Epithelial cell of prostate (primary cell): Measurements from ENCODE around the gene THBS4.
"Not testable (repeated sequence)": the region's sequence is repeated elsewhere in the genome, so short reads cannot be mapped to it uniquely, and the experiment has no call there.

ENCODE experiments used
- DNase-seq: peaks from one replicate; pipeline ENCODE4 v3.0.0-alpha.2; 2011; ENCODE audit warnings: low read depth, low spot score
- H3K27ac ChIP-seq: fragments of 450-650 bp; 2 replicates; pipeline ENCODE4 v1.5.1; 2017; ENCODE audit warnings: mild to moderate bottlenecking

The THBS4 gene

DNA sequence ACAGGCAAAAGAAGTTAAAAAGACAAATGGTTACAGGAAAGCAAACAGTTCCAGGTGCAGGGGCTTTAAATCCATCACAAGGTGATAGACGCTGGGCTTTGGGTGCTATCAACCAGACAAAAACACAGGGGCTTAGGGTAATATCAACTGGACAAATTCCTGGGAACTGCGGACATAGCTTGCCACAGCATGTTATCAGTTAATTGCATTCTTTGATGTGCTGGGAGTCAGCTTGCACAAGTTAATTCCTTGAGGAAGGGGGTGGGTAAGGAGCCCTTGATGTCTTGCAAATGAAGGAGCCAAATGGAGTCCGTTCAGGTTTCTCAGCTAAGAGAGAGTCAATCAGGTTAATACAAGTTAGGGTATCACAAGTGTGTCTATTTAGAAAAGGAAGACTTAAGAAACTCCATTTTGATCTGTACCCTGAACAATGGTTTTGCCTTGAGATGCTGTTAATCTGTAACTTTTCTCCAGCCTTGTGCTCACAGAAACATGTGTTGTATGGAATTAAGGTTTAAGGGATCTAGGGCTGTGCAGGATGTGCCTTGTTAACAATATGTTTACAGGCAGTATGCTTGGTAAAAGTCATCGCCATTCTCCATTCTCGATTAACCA lies 76.3 kb downstream of the THBS4 start:
- DNase-seq, H3K27ac ChIP-seq: not testable (repeated sequence)

DNA sequence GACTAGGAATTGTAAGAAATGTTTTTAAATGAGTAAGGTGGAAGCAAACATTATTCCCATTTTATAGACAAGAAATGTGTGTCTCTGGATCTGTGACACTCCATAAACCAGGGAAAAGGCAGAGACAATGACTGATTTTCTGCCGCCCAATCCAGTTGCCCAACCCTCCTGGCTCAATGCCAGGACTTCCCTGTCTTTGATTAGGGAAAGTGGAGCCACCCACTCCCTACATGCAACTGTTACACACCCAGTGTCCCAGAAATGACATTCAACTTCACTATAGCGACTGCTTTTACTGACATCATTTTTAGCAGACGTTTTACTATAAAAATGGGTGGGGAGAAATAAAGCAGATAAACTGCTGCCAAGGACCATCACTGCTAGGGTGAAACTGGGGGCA lies 79.7 kb downstream of the THBS4 start:
- DNase-seq = no peak

DNA sequence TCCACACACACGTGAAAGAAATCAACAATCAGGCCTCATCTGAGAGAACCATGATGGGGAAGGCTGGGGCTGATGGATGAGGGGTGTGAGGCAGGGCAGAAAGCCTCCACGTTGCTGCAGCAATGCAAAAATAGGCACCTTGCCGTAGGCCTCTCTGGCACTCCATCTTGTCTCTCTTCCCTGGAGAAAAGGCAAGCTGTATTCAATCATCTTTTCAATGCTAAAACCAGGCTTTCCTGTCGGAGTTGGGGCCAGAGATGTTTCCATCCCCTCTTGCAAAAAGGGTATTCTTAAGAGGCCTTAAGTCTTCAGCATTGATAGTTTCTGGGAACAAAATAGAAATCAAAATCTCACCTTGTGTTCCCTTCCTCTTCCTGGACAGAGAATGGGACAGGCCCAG lies 80.9 kb downstream of the THBS4 start:
- H3K27ac ChIP-seq = no peak overlapping the region
- no peak for DNase-seq

More for the DNA sequence above, 79.7 kb downstream of the THBS4 start:
- H3K27ac ChIP-seq = no peak overlapping the region

DNA sequence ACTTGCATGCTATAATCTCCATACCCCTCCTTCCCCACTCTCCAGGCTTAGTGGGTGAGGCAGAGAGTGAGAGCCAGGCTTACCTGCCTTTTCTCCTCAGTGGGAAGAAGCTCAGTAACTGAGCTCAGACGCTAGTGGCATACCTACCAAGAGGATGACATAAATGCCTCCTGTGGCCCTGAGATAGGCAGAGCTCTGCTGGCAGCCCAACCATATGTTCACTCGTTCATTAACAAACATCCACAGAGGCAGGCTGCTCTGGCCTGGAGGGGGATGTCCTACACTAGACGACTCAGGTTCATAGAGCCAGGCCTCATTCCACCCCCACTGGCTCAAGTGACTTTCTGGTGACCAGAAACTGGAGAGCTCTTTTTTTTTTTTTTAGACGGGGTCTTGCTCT lies 81.3 kb downstream of the THBS4 start:
- H3K27ac ChIP-seq = no peak overlapping the region
- DNase-seq = no peak

DNA sequence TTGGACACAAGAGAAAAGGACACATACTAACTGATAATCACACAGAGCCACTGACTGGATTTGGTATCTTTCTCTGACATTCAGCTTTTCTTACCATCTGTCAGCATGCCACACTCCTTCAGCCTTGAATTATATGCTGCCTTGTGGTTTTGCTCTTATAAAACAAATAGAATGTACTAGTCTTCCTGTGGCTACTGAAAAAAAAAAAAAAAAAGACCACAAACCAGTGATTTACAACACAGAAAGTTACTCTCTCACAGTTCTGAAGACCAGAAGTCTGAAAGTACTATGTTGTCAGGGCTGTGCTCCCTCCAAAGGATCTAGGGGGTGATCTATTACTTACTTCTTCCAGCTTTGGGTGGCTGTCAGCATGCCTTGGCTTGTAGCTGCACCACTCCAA lies 82.3 kb downstream of the THBS4 start:
- H3K27ac ChIP-seq = no peak overlapping the region
- no peak for DNase-seq

DNA sequence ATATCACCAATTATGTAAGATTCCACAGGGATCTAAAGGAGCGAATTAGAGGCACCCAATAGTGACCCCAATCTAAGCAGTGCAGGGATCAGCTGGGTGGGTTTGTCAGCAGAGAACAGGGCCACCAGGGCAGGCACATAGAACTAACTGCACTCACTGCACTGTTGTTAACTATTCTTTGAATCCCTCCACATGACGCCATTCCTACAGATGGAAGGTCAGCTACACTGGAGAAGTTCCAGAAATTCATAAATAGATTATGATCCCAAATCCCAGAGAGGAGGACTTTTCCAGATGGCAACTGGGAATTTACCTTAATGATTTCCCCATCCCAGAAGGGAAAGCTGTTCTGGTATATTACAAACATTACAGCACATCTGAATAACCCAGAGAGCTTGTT lies 84.2 kb downstream of the THBS4 start:
- DNase-seq = no peak
- no peak overlapping the region for H3K27ac ChIP-seq

DNA sequence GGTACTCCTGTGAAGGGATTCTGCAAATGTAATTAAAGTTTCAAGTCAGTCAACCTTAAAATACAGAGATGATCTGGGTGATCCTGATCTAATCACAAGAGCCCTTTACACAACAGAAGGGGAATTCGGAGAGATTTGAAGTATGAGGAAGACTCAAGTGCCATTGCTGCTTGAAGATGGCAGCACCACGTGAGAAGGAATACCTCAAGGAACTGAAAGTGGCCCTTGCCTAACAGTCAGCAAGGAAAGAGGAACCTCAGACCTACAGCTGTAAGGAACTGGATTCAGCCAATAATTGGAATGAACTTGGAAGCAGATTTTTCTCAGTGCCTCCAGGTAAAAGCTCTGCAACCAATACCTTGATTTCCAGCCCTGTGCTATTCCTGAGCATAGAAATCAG lies 87.4 kb downstream of the THBS4 start:
- no peak for DNase-seq
- H3K27ac ChIP-seq = no peak overlapping the region

DNA sequence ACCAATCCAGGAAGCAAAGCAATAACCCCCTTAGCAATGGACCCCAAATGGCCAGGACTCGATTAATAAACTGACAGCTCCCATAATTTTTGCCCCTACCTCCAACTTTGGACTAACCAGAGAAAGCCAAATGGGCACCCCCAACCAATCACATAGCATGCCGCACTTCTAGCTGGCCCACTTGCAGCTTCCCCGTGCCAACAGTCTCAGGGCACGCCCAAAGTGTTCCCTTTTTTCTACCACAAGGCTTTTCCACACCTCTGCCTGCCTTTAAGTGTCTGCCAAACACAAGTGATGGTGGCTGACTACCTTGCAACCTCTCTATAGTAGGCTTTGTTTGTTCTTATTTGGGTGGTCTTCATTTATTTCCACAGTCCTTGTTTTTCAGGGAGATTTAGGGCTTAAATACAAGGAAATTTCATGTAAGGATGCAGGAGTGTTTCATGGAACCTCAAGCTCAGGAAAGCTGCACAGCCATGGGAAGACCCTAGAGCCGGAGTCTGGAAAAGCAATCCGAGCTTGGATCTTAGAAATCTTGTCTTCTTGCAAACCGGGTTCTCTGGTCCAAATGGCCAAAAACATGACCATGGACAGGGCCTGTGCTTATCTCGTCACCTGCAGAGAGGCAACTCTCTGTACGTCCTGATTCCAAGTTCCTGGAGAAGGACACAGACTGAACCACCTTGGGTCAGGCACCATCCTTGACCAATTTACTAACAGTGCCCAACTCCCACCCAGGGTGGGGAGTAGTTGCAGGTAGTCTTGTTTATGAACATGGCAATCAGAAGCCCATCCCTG lies 89.2 kb downstream of the THBS4 start:
- H3K27ac ChIP-seq = no peak overlapping the region
- DNase-seq = no peak

DNA sequence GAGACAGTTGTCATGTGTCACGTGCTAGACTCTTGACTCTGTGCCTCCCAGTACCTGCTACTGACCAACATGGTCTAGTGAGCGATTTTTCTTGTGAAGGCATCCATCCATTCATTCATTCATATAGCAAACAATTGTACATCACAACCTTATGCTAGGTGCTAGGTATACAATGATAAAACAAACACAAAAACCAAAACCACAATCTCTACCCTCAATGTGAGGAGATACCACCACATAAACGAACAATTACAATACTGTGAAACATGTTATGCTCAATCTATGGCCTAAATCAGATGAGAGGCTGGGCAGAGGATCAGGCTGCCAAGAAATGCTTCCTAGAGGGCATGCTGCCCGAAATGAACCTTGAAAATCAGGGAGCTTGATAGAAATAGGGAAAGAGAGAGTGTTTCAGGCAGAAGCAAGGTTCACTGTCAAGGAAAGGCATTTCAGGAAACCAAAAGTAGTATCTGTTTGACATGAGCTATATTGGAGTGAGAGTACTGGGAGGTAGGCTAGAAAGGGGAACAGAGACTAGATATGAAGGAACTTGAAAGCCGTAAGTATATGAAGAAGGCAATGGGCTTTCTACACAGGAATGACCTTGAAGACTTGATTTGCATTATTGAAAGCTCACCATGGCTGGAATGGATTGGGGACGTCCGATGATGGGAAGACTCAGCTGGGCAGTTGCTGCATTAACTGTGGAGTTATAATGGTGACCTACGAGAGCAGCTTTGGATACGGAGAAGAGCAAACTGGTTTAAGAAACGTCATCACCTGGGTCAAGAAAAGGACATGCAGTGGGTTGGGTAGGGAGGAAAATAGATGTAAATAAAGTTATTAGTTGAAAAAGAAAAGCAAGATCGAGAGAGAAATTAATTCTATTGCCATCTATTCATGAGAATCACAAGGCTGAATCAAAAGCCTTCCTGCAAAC lies 90.1 kb downstream of the THBS4 start:
- H3K27ac ChIP-seq = peak overlapping the region; percentile 60

DNA sequence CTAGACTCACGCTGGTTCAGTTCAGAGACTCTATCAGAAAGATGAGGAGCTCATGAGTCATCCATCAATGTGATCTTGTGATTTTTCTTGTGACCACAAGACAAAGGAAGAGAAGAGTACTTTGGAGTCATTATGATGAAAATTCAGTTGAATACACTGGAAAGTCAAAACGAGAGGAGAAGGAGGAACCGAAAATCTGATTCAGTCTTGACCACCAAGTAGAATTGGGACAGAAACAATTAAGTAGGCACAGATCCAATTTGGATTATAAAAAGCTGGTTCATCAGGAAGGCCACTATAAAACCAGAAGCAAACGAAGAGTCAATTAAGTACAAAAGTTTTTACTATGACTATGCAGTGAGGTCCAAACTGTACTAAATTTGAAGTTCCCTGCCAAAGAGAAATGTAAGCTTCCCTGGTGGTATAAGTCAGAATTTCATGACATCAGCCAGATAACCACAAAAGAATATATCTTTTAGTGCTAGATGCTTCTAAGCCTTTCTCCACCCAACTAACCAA lies 90.9 kb downstream of the THBS4 start:
- peak; percentile 56 for DNase-seq
- H3K27ac ChIP-seq = peak overlapping the region; percentile 60

More for the DNA sequence above, 90.1 kb downstream of the THBS4 start:
- DNase-seq = no peak

DNA sequence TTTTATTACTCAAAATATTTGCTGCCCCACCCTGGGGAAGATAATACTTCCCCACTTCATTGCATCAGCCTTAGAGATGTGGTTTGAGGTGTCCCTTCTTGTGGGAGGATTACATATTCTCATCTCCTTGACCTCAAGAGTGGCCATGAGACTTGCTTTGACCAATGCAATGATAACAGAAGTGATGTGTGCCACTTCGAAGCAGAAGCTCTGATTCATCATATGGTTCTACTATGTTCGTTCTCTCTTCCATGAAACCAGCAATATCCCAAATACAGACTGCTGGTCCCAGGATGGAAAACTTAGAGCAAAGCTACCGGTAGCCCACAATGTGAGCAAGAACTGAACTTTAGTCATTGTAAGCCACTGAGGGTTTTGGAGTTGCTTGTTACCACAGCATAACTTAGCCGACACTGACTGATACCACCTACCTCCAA lies 92.0 kb downstream of the THBS4 start:
- no peak for DNase-seq
- H3K27ac ChIP-seq = no peak overlapping the region

DNA sequence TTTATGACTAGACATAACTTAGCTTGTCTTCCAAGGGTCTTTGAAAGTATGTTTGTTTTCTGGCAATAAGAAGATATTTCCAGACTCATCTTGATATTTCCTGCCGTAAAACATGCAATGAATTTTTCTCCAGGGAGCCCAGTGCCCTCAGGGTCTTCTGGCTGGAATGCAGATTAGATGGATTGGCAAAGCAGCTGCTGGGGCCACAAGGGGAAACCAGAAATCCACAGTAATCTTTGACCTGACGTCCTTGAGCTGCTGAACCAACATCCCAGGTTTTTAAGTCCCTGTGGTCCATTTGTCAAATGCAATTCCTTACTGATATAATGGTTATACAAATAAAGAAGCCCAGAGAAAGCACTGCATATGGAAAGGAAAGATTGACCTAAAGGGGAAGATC lies 93.0 kb downstream of the THBS4 start:
- no peak for DNase-seq
- H3K27ac ChIP-seq = no peak overlapping the region

DNA sequence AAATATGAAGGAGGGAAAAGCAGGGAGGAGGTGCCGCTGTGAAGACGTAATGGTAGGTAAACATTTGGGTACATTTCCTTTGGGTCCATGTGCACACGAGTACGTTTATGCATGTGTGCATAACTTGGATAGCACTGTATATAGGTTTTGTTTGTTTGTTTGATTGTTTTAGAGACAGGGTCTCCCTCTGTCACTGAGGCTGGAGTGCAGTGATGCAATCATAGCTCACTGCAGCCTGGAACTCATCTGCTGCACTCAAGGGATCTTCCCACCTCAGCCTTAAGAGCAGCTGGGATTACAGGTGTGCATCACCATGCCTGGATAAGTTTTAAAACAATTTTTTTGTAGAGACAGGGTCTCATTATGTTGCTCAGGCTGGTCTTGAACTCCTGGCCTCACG lies 94.0 kb downstream of the THBS4 start:
- no peak for DNase-seq
- H3K27ac ChIP-seq = no peak overlapping the region
